Measurements from ENCODE around the gene MYBPH. TPM values are rescaled to one million over a fixed set of nuclear protein-coding genes. Genes with fewer than 3 reads are reported as not detected.

Gene MYBPH
- total RNA-seq, 2 donors from 2014 or later: not detected

- intact Hi-C loops (cut with DNase I): no loop called here
- TF ChIP-seq POLR2A (IDR thresholded peaks at IDR 0.05) (no peak), CTCF (IDR thresholded peaks at IDR 0.05) (no peak)
- H3K27ac ChIP-seq: peak overlapping the region in 1 of 4 donors; percentile 18
- 76 to 83% methylated on average over 14 to 15 of the region's 15 CpGs for WGBS, 2 donors
- H3K36me3 ChIP-seq (replicated peaks in 1 of 2; ENCODE audit: insufficient read depth in 1 of 2, low read depth in 2 of 2): no peaks in the 10 kb centered on the region
- H3K4me1 ChIP-seq: no peaks in the 10 kb centered on the region
- H3K4me3 ChIP-seq: no peak overlapping the region
- H3K9me3 ChIP-seq: no peaks in the 10 kb centered on the region
- peak; percentile 57 for ATAC-seq
- H3K27me3 ChIP-seq: no peaks in the 10 kb centered on the region
- peak in 3 of 4 donors; percentile 29 to 59 (median 36) for DNase-seq
These were observed 27.0 kb upstream of the MYBPH start for GRCh38 chr1:203202431-203203245.

- no peak overlapping the region for H3K4me3 ChIP-seq
- ATAC-seq (no peak), DNase-seq (no peak)
- no peak overlapping the region for H3K27ac ChIP-seq
- H3K36me3 ChIP-seq (replicated peaks in 1 of 2; ENCODE audit: insufficient read depth in 1 of 2, low read depth in 2 of 2): no peaks in the 10 kb centered on the region
- intact Hi-C loops (cut with DNase I): no loop called here
- H3K27me3 ChIP-seq: no peaks in the 10 kb centered on the region
- no peaks in the 10 kb centered on the region for H3K4me1 ChIP-seq
- 85% methylated on average over 9 to 10 of the region's 10 CpGs for WGBS, 2 donors
- no peaks in the 10 kb centered on the region for H3K9me3 ChIP-seq
- TF ChIP-seq CTCF (IDR thresholded peaks at IDR 0.05) (no peak), POLR2A (IDR thresholded peaks at IDR 0.05) (no peak)
These were observed 26.0 kb upstream of the MYBPH start for GRCh38 chr1:203201516-203202205.

GRCh38 chr1:203200916-203201315, 25.3 kb upstream of the MYBPH start:
- Histone ChIP-seq H3K9me3 (no peaks in the 10 kb centered on the region), H3K27ac (no peak overlapping the region), H3K4me1 (no peaks in the 10 kb centered on the region), H3K27me3 (no peaks in the 10 kb centered on the region), H3K4me3 (no peak overlapping the region), H3K36me3 (replicated peaks in 1 of 2; ENCODE audit: insufficient read depth in 1 of 2, low read depth in 2 of 2) (no peaks in the 10 kb centered on the region)
- ATAC-seq: no peak
- TF ChIP-seq POLR2A (IDR thresholded peaks at IDR 0.05): no peak
- no peak for TF ChIP-seq CTCF (IDR thresholded peaks at IDR 0.05)
- 26 to 84% methylated on average over 1 of the region's 1 CpG for WGBS, 2 donors
- intact Hi-C loops (cut with DNase I): no loop called here
- DNase-seq: no peak

- Histone ChIP-seq H3K27me3 (no peaks in the 10 kb centered on the region), H3K9me3 (no peaks in the 10 kb centered on the region), H3K4me3 (no peak overlapping the region), H3K27ac (peak overlapping the region in 1 of 4 donors; percentile 5), H3K4me1 (no peaks in the 10 kb centered on the region), H3K36me3 (replicated peaks in 1 of 2; ENCODE audit: insufficient read depth in 1 of 2, low read depth in 2 of 2) (no peaks in the 10 kb centered on the region)
- peak in 1 of 4 donors; percentile 28 for DNase-seq
- ATAC-seq: peak; percentile 38
- TF ChIP-seq CTCF (IDR thresholded peaks at IDR 0.05) (no peak), POLR2A (IDR thresholded peaks at IDR 0.05) (no peak)
- intact Hi-C loops (cut with DNase I): no loop called here
- WGBS, 2 donors: 54 to 63% methylated on average over 8 of the region's 8 CpGs
These were observed 24.4 kb upstream of the MYBPH start for GRCh38 chr1:203199816-203200571.
